ENCODE results near the gene MAP2K2.

The MAP2K2 gene

DNA sequence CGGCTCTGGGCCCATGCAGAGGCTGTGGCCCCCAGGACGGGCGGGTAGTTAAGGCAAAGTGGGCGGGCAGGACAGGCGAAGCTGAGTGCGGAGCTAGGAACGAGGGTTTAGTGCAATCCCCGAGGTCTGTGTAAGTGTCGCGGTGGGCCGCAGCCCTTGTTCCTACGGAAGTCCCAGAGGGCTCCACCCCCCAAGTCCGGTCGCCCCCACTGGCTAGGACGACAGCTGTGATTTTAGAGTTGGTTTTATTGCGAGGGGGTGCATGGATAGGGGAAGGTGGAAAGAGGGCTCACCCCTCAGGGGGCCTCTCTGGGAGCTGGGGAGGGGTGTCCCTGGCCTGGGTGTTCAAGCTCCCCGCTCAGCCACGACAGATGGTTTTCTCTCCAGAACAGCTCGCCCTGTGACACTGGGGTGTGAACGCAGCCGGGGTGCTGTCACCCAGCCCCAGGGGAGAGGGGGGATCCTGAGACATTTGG is 78.9 kb downstream of the MAP2K2 start:
- TF ChIP-seq, protein P1, sequence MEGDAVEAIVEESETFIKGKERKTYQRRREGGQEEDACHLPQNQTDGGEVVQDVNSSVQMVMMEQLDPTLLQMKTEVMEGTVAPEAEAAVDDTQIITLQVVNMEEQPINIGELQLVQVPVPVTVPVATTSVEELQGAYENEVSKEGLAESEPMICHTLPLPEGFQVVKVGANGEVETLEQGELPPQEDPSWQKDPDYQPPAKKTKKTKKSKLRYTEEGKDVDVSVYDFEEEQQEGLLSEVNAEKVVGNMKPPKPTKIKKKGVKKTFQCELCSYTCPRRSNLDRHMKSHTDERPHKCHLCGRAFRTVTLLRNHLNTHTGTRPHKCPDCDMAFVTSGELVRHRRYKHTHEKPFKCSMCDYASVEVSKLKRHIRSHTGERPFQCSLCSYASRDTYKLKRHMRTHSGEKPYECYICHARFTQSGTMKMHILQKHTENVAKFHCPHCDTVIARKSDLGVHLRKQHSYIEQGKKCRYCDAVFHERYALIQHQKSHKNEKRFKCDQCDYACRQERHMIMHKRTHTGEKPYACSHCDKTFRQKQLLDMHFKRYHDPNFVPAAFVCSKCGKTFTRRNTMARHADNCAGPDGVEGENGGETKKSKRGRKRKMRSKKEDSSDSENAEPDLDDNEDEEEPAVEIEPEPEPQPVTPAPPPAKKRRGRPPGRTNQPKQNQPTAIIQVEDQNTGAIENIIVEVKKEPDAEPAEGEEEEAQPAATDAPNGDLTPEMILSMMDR (conservative IDR thresholded peaks at IDR 0.05; ENCODE audit: low read length), result no peak
- DNase-seq (ENCODE audit: low read depth), result no peak
- no peak overlapping the region for H3K4me3 ChIP-seq (ENCODE audit: low read length)

DNA sequence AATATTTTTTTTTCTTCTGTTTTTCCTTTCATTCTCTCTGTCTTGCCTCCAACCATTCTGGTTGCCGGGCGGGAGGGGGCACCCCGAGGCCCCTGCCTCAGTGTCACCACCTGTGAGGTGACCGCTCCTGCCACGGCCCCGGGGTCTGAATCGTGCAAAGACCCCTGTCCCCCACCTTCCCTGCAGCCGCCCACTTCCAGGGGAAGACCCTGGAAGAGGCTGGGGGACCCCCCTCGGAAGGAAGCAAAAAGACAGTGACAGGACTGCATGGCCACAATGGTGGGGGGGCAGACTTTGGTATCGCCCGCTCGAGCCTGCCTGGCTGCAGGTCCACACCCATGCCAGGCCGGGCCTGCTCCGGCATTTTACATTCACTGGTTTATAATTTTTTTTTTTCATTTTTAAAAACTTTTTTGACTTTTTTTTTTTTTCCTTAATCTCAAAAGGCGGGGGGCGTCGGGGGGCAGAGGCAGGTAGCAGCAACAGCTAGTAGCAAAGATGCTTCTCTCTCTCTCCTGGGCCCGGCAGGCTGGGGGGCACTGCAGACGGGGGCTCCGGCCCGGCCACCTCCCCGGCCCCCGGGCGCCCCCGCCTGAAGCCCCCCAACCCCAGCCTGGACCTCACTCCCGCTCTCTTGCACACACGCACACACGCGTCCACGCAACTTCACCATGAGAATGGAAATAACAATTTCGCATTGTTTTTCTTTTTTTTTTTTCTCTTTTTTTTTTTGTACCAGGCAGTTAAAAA is 79.8 kb downstream of the MAP2K2 start:
- TF ChIP-seq, protein P1 (conservative IDR thresholded peaks at IDR 0.05; ENCODE audit: low read length), result no peak
- H3K4me3 ChIP-seq (ENCODE audit: low read length), result no peak overlapping the region
- no peak for DNase-seq (ENCODE audit: low read depth)

DNA sequence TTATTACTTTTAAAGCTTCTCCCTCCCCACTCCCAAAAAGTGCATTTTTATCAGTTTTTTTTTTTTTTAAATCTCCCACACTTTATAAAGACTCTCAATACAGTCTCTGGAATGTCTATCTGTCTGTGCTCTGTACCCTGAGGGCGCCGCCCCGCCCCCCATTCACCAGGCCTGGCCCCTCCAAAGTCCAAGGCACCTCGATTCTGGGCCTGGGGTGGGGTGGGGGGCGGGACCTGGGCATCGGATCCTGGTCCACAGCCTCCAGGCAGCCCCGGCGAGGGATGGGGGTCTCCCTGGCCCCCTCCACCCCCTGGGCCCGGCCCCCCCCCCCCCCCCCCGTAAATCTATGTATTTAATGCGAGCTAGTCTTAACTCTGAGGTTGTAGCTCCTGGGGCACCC is 80.5 kb downstream of the MAP2K2 start:
- H3K4me3 ChIP-seq (ENCODE audit: low read length), result no peak overlapping the region
- DNase-seq (ENCODE audit: low read depth), result no peak
- TF ChIP-seq, protein P1 (conservative IDR thresholded peaks at IDR 0.05; ENCODE audit: low read length), result no peak

GRCh38 chr19:4042731-4043082 is 81.2 kb downstream of the MAP2K2 start:
- no peak for DNase-seq (ENCODE audit: low read depth)

GRCh38 chr19:4042064-4042730 is 81.7 kb downstream of the MAP2K2 start:
- no peak overlapping the region for H3K4me3 ChIP-seq (ENCODE audit: low read length)
- DNase-seq (ENCODE audit: low read depth), result no peak
- TF ChIP-seq, protein P1 (conservative IDR thresholded peaks at IDR 0.05; ENCODE audit: low read length), result no peak

More at GRCh38 chr19:4042731-4043082, 81.2 kb downstream of the MAP2K2 start:
- H3K4me3 ChIP-seq (ENCODE audit: low read length), result no peak overlapping the region
- TF ChIP-seq, protein P1 (conservative IDR thresholded peaks at IDR 0.05; ENCODE audit: low read length), result no peak
